Panc1 (cell line): Measurements from ENCODE around the gene NPR1. TPM values are rescaled to one million over a fixed set of nuclear protein-coding genes. Genes with fewer than 3 reads are reported as not detected.

Experiments used
- ATAC-seq: fragments of 200-7000 bp; cut with Tn5 transposase; 2 replicates; pipeline ENCODE4 v1.9.1; 2020; ENCODE audit warnings: mild to moderate bottlenecking, moderate library complexity
- BruUV-seq: library from RNA; stranded (reverse); fragments of 400-500 nt; replicated peaks from 2 replicates; lab custom pipeline; 2021; lab: Mats Ljungman, UMichigan
- CTCF ChIA-PET: fragments of 300-600 bp; sonication (Branson Sonifier 250); formaldehyde crosslinking; loops from one replicate; lab custom pipeline; 2022; ENCODE audit warnings: antibody characterized with exemption; lab: Charles Lee
- POLR2A ChIA-PET: fragments of 300-600 bp; sonication (Branson Sonifier 250); formaldehyde crosslinking; loops from one replicate; lab custom pipeline; 2022; ENCODE audit warnings: antibody characterized with exemption; lab: Charles Lee
- DNase-seq: peaks from one replicate; pipeline ENCODE4 v3.0.0-alpha.2; 2010; ENCODE audit warnings: low read depth, low spot score
- H3K27ac ChIP-seq: 2 replicates; pipeline ENCODE4 v1.5.1; 2011; ENCODE audit warnings: mild to moderate bottlenecking, low read length, inconsistent platforms
- H3K27me3 ChIP-seq: fragments of 200-500 bp; sonication (Bioruptor generic); 2 replicates; pipeline ENCODE4 v1.6.0; 2014; ENCODE audit warnings: low read length, inconsistent platforms; ENCODE audit not compliant: control insufficient read depth, insufficient read depth
- H3K36me3 ChIP-seq: fragments of 200-500 bp; sonication (Bioruptor generic); 2 replicates; pipeline ENCODE4 v1.5.1; 2014; ENCODE audit warnings: inconsistent platforms, mild to moderate bottlenecking, low read length, moderate library complexity; ENCODE audit not compliant: control insufficient read depth, insufficient read depth
- H3K4me1 ChIP-seq: 2 replicates; pipeline ENCODE4 v1.5.1; 2011; ENCODE audit warnings: inconsistent platforms, mild to moderate bottlenecking, low read length, moderate library complexity; ENCODE audit not compliant: control insufficient read depth, insufficient read depth
- H3K4me3 ChIP-seq, 2 experiments: 2 replicates each; pipeline ENCODE4 v1.5.1; 2011 to 2012; ENCODE audit warnings: low read depth in 2 of 2, low read length in 2 of 2, mild to moderate bottlenecking in 2 of 2, inconsistent platforms in 1 of 2, moderate library complexity in 1 of 2
- H3K9me3 ChIP-seq: fragments of 200-500 bp; sonication (Bioruptor generic); 2 replicates; pipeline ENCODE4 v1.5.1; 2014; ENCODE audit warnings: low read depth, mild to moderate bottlenecking, inconsistent platforms, low read length, moderate library complexity; ENCODE audit not compliant: control insufficient read depth, insufficient read depth
- POLR2AphosphoS5 ChIP-seq: IDR thresholded peaks from 2 replicates; pipeline ENCODE4 v1.6.1; 2012; ENCODE audit warnings: mild to moderate bottlenecking, low read depth, low read length, moderate library complexity
- SIN3A ChIP-seq: IDR thresholded peaks from 2 replicates; pipeline ENCODE4 v1.6.1; 2012; ENCODE audit warnings: low read depth, mild to moderate bottlenecking, low read length, moderate library complexity, borderline replicate concordance; ENCODE audit not compliant: insufficient read depth
- TCF7L2 ChIP-seq: IDR thresholded peaks from 2 replicates; pipeline ENCODE4 v1.6.1; 2011; ENCODE audit warnings: mild to moderate bottlenecking, low read depth, low read length, inconsistent platforms
- in situ Hi-C: cut with HindIII; loops from 2 replicates; pipeline ENCODE4 v1.10.0; 2016; ENCODE audit warnings: low sequenced_read_pairs, low pct_unique_long_range_greater_than_20kb
- intact Hi-C: fragments of 100-400 bp; cut with micrococcal nuclease; formaldehyde crosslinking; loops from one replicate; pipeline ENCODE4 v1.10.0; 2022; ENCODE audit not compliant: unreplicated experiment
- total RNA-seq: library from RNA; stranded (reverse); gene quantifications from one replicate; pipeline ENCODE4 v1.2.1, GENCODE V29; 2021; ENCODE audit not compliant: unreplicated experiment
- TF ChIP-seq, protein P1 (sequence below), 2 experiments: IDR thresholded peaks; 2 replicates each; pipeline ENCODE4 v1.6.1; 2011 to 2012; ENCODE audit warnings: low read depth in 2 of 2, control low read depth in 1 of 2, low read length in 1 of 2, mild to moderate bottlenecking in 1 of 2, moderate library complexity in 1 of 2; ENCODE audit not compliant: insufficient read depth in 1 of 2
- TF ChIP-seq, protein P2 (sequence below): fragments of 450-650 bp; IDR thresholded peaks from 2 replicates; pipeline ENCODE4 v1.5.1; 2017; ENCODE audit warnings: mild to moderate bottlenecking

NPR1 gene
- total RNA-seq, 1 experiment from 2014 or later = 0.36 TPM

GRCh38 chr1:153699768-153700167 is 21.3 kb downstream of the NPR1 start:
- H3K4me1 ChIP-seq = peaks cover 7% of the 10 kb centered on the region
- no TSS peak for BruUV-seq
- no peaks in the 10 kb centered on the region for H3K27me3 ChIP-seq
- POLR2A ChIA-PET = no interaction called here
- intact Hi-C loops = no loop called here
- TF ChIP-seq SIN3A (no peak), TCF7L2 (no peak), POLR2AphosphoS5 (no peak)
- TF ChIP-seq, protein P1, sequence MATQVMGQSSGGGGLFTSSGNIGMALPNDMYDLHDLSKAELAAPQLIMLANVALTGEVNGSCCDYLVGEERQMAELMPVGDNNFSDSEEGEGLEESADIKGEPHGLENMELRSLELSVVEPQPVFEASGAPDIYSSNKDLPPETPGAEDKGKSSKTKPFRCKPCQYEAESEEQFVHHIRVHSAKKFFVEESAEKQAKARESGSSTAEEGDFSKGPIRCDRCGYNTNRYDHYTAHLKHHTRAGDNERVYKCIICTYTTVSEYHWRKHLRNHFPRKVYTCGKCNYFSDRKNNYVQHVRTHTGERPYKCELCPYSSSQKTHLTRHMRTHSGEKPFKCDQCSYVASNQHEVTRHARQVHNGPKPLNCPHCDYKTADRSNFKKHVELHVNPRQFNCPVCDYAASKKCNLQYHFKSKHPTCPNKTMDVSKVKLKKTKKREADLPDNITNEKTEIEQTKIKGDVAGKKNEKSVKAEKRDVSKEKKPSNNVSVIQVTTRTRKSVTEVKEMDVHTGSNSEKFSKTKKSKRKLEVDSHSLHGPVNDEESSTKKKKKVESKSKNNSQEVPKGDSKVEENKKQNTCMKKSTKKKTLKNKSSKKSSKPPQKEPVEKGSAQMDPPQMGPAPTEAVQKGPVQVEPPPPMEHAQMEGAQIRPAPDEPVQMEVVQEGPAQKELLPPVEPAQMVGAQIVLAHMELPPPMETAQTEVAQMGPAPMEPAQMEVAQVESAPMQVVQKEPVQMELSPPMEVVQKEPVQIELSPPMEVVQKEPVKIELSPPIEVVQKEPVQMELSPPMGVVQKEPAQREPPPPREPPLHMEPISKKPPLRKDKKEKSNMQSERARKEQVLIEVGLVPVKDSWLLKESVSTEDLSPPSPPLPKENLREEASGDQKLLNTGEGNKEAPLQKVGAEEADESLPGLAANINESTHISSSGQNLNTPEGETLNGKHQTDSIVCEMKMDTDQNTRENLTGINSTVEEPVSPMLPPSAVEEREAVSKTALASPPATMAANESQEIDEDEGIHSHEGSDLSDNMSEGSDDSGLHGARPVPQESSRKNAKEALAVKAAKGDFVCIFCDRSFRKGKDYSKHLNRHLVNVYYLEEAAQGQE (IDR thresholded peaks at IDR 0.05; ENCODE audit: insufficient read depth in 1 of 2, low read depth in 2 of 2, low read length in 1 of 2) = no peak
- TF ChIP-seq, protein P2, sequence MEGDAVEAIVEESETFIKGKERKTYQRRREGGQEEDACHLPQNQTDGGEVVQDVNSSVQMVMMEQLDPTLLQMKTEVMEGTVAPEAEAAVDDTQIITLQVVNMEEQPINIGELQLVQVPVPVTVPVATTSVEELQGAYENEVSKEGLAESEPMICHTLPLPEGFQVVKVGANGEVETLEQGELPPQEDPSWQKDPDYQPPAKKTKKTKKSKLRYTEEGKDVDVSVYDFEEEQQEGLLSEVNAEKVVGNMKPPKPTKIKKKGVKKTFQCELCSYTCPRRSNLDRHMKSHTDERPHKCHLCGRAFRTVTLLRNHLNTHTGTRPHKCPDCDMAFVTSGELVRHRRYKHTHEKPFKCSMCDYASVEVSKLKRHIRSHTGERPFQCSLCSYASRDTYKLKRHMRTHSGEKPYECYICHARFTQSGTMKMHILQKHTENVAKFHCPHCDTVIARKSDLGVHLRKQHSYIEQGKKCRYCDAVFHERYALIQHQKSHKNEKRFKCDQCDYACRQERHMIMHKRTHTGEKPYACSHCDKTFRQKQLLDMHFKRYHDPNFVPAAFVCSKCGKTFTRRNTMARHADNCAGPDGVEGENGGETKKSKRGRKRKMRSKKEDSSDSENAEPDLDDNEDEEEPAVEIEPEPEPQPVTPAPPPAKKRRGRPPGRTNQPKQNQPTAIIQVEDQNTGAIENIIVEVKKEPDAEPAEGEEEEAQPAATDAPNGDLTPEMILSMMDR = no peak
- ATAC-seq (no peak), DNase-seq (no peak)
- no peaks in the 10 kb centered on the region for H3K9me3 ChIP-seq
- CTCF ChIA-PET = no interaction called here
- no peaks in the 10 kb centered on the region for H3K36me3 ChIP-seq
- H3K4me3 ChIP-seq = no peak overlapping the region
- in situ Hi-C loops = no loop called here
- no peak overlapping the region for H3K27ac ChIP-seq

DNA sequence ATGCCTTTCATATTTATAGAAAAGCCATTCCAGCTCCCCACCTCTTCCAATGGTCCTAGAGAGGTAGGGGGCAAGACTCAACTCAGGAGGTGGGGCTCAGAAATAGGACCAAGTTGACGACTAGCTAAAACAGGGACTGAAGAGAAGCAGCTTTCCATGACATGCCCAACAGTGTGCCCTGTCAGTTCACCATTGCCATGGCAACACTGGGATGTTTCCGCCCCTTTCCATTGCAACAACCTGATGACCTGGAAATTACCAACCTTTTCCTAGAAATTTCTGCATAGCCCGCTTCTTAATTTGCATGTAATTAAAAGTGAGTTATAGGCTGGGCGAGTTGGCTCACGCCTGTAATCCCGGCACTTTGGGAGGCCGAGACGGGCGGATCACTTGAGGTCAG is 27.0 kb downstream of the NPR1 start:
- no peak for DNase-seq
- no peak overlapping the region for H3K4me3 ChIP-seq
- H3K36me3 ChIP-seq = no peaks in the 10 kb centered on the region
- no TSS peak for BruUV-seq
- intact Hi-C loops = no loop called here
- H3K4me1 ChIP-seq = peaks cover 4% of the 10 kb centered on the region; the same call in 1 of the 2 replicates
- ATAC-seq = no peak
- CTCF ChIA-PET = no interaction called here
- no peaks in the 10 kb centered on the region for H3K9me3 ChIP-seq
- H3K27me3 ChIP-seq = no peaks in the 10 kb centered on the region
- H3K27ac ChIP-seq = no peak overlapping the region
- POLR2A ChIA-PET = interaction anchor here (0.6 to 0.9 kb wide), 2 partner anchors 10 to 22 kb away, joined by 3 to 5 read pairs; partner anchors contain the start of gene INTS3
- in situ Hi-C loops = no loop called here
- TF ChIP-seq, protein P2 = no peak
- TF ChIP-seq TCF7L2 = no peak
- TF ChIP-seq POLR2AphosphoS5 = no peak
- TF ChIP-seq SIN3A = no peak
- TF ChIP-seq, protein P1 (IDR thresholded peaks at IDR 0.05; ENCODE audit: insufficient read depth in 1 of 2, low read depth in 2 of 2, low read length in 1 of 2) = no peak
